Measurements from ENCODE around the gene BMP7. TPM values are rescaled to one million over a fixed set of nuclear protein-coding genes. Genes with fewer than 3 reads are reported as not detected.

Gene BMP7
- total RNA-seq, 4 donors from 2014 or later: 34.0 to 113 (median 80.2) TPM

- no peaks in the 10 kb centered on the region for H3K27me3 ChIP-seq
- no peaks in the 10 kb centered on the region for H3K4me1 ChIP-seq
- no peak overlapping the region for H3K4me3 ChIP-seq (replicated peaks in 1 of 3)
- whole genome bisulfite sequencing, 2 donors: 70 to 80% methylated on average over 14 of the region's 14 CpGs
- H3K9me3 ChIP-seq: no peaks in the 10 kb centered on the region
- H3K36me3 ChIP-seq: no peaks in the 10 kb centered on the region
- TF ChIP-seq POLR2A (IDR thresholded peaks at IDR 0.05) (no peak), CTCF (IDR thresholded peaks at IDR 0.05) (no peak)
- no peak overlapping the region for H3K27ac ChIP-seq
- intact Hi-C loops (cut with DNase I): no loop called here
- DNase-seq: no peak
Observed at GRCh38 chr20:57301026-57301425, 34.6 kb upstream of the BMP7 start.

- Histone ChIP-seq H3K9me3 (no peaks in the 10 kb centered on the region), H3K36me3 (no peaks in the 10 kb centered on the region), H3K4me1 (peaks cover 5 to 8% of the 10 kb centered on the region in 2 donors), H3K27me3 (no peaks in the 10 kb centered on the region), H3K4me3 (replicated peaks in 1 of 3) (no peak overlapping the region), H3K27ac (no peak overlapping the region)
- 93 to 94% methylated on average over 4 of the region's 4 CpGs for WGBS, 2 donors
- no peak for DNase-seq
- TF ChIP-seq POLR2A (IDR thresholded peaks at IDR 0.05) (no peak), CTCF (IDR thresholded peaks at IDR 0.05) (no peak)
- intact Hi-C loops (cut with DNase I): no loop called here
Observed at GRCh38 chr20:57298457-57298856, 32.0 kb upstream of the BMP7 start.

GRCh38 chr20:57294550-57294949 lies 28.1 kb upstream of the BMP7 start:
- Histone ChIP-seq H3K27me3 (no peaks in the 10 kb centered on the region), H3K4me1 (peaks cover 15 to 28% of the 10 kb centered on the region in 2 donors), H3K36me3 (no peaks in the 10 kb centered on the region), H3K9me3 (no peaks in the 10 kb centered on the region), H3K4me3 (replicated peaks in 1 of 3) (no peak overlapping the region), H3K27ac (peak overlapping the region; percentile 10 to 31 (median 27))
- WGBS, 2 donors: 39 to 47% methylated on average over 3 of the region's 3 CpGs
- TF ChIP-seq CTCF (IDR thresholded peaks at IDR 0.05): no peak
- no peak for TF ChIP-seq POLR2A (IDR thresholded peaks at IDR 0.05)
- DNase-seq: peak in 1 of 2 donors; percentile 40
- intact Hi-C loops (cut with DNase I): no loop called here

GRCh38 chr20:57293995-57294394 lies 27.6 kb upstream of the BMP7 start:
- Histone ChIP-seq H3K4me1 (peaks cover 19 to 32% of the 10 kb centered on the region in 2 donors), H3K4me3 (replicated peaks in 1 of 3) (no peak overlapping the region), H3K36me3 (no peaks in the 10 kb centered on the region), H3K27ac (peak overlapping the region in 2 of 3 donors; percentile 10 to 31), H3K9me3 (no peaks in the 10 kb centered on the region), H3K27me3 (no peaks in the 10 kb centered on the region)
- TF ChIP-seq POLR2A (IDR thresholded peaks at IDR 0.05) (no peak), CTCF (IDR thresholded peaks at IDR 0.05) (no peak)
- no peak for DNase-seq
- intact Hi-C loops (cut with DNase I): no loop called here
- WGBS, 2 donors: 82 to 89% methylated on average over 7 of the region's 7 CpGs

- Histone ChIP-seq H3K9me3 (no peaks in the 10 kb centered on the region), H3K27ac (no peak overlapping the region), H3K36me3 (no peaks in the 10 kb centered on the region), H3K27me3 (no peaks in the 10 kb centered on the region), H3K4me1 (peaks cover 32 to 46% of the 10 kb centered on the region in 2 donors), H3K4me3 (replicated peaks in 1 of 3) (no peak overlapping the region)
- WGBS, 2 donors: 93 to 100% methylated on average over 2 of the region's 2 CpGs
- DNase-seq: no peak
- TF ChIP-seq POLR2A (IDR thresholded peaks at IDR 0.05): no peak
- no peak for TF ChIP-seq CTCF (IDR thresholded peaks at IDR 0.05)
- intact Hi-C loops (cut with DNase I): no loop called here
Observed at GRCh38 chr20:57292611-57293010, 26.2 kb upstream of the BMP7 start.

Data from thyroid gland (tissue), 4 donors.